ENCODE measurements around the gene ST6GALNAC1.
"Not testable (repeated sequence)": the region's sequence is repeated elsewhere in the genome, so short reads cannot be mapped to it uniquely, and the experiment has no call there.

Gene ST6GALNAC1

GRCh38 chr17:76614064-76614759 is 29.3 kb downstream of the ST6GALNAC1 start:
- not testable (repeated sequence) for DNase-seq (ENCODE audit: extremely low spot score, insufficient read length, low read depth); FAIRE-seq

- FAIRE-seq = no peak
- DNase-seq (ENCODE audit: extremely low spot score, insufficient read length, low read depth) = no peak
Observed at GRCh38 chr17:76612977-76613851, 30.3 kb downstream of the ST6GALNAC1 start.

GRCh38 chr17:76612465-76612864 is 31.1 kb downstream of the ST6GALNAC1 start:
- FAIRE-seq (no peak), DNase-seq (ENCODE audit: extremely low spot score, insufficient read length, low read depth) (no peak)

GRCh38 chr17:76611758-76612157 is 31.8 kb downstream of the ST6GALNAC1 start:
- DNase-seq (ENCODE audit: extremely low spot score, insufficient read length, low read depth) (no peak), FAIRE-seq (no peak)

GRCh38 chr17:76611080-76611749 is 32.3 kb downstream of the ST6GALNAC1 start:
- DNase-seq (ENCODE audit: extremely low spot score, insufficient read length, low read depth); FAIRE-seq: not testable (repeated sequence)

- not testable (repeated sequence) for DNase-seq (ENCODE audit: extremely low spot score, insufficient read length, low read depth); FAIRE-seq
Observed at GRCh38 chr17:76606685-76607084, 36.9 kb downstream of the ST6GALNAC1 start.

- DNase-seq (ENCODE audit: extremely low spot score, insufficient read length, low read depth) (no peak), FAIRE-seq (no peak)
Observed at GRCh38 chr17:76601065-76601464, 42.5 kb downstream of the ST6GALNAC1 start.

GRCh38 chr17:76599694-76600460 is 43.7 kb downstream of the ST6GALNAC1 start:
- FAIRE-seq = no peak
- no peak for DNase-seq (ENCODE audit: extremely low spot score, insufficient read length, low read depth)

- no peak for DNase-seq (ENCODE audit: extremely low spot score, insufficient read length, low read depth)
- no peak for FAIRE-seq
Observed at GRCh38 chr17:76598004-76598439, 45.5 kb downstream of the ST6GALNAC1 start.

- no peak for DNase-seq (ENCODE audit: extremely low spot score, insufficient read length, low read depth)
- FAIRE-seq = no peak
Observed at GRCh38 chr17:76597156-76598003, 46.2 kb downstream of the ST6GALNAC1 start.

GRCh38 chr17:76594690-76595089 is 48.9 kb downstream of the ST6GALNAC1 start:
- FAIRE-seq (no peak), DNase-seq (ENCODE audit: extremely low spot score, insufficient read length, low read depth) (no peak)

- no peak for FAIRE-seq
- DNase-seq (ENCODE audit: extremely low spot score, insufficient read length, low read depth) = no peak
Observed at GRCh38 chr17:76593959-76594358, 49.6 kb downstream of the ST6GALNAC1 start.

- FAIRE-seq (no peak), DNase-seq (ENCODE audit: extremely low spot score, insufficient read length, low read depth) (no peak)
Observed at GRCh38 chr17:76593384-76593826, 50.2 kb downstream of the ST6GALNAC1 start.

GRCh38 chr17:76588182-76588581 is 55.4 kb downstream of the ST6GALNAC1 start:
- no peak for FAIRE-seq
- DNase-seq (ENCODE audit: extremely low spot score, insufficient read length, low read depth) = no peak

GRCh38 chr17:76586741-76587487 is 56.6 kb downstream of the ST6GALNAC1 start:
- DNase-seq (ENCODE audit: extremely low spot score, insufficient read length, low read depth) (no peak), FAIRE-seq (no peak)

GRCh38 chr17:76585649-76586593 is 57.6 kb downstream of the ST6GALNAC1 start, which contains the start of gene ST6GALNAC2:
ST6GALNAC2 (minus strand) TSS chr17:76585860; CDS start chr17:76585808, 52 bp downstream.
- DNase-seq (ENCODE audit: extremely low spot score, insufficient read length, low read depth) (no peak), FAIRE-seq (no peak)

- DNase-seq (ENCODE audit: extremely low spot score, insufficient read length, low read depth) (no peak), FAIRE-seq (no peak)
Observed at GRCh38 chr17:76585033-76585648, 58.4 kb downstream of the ST6GALNAC1 start.

Measured in GM18507 (cell line).